Endometrial microvascular endothelial cells (primary cell): ENCODE data around the gene MRPS33. TPM values are rescaled to one million over a fixed set of nuclear protein-coding genes. Genes with fewer than 3 reads are reported as not detected.
"Not testable (repeated sequence)": the region's sequence is repeated elsewhere in the genome, so short reads cannot be mapped to it uniquely, and the experiment has no call there.

ENCODE experiments used
- in situ Hi-C: cut with HindIII; loops from 2 replicates; pipeline ENCODE4 v1.10.0; 2017; ENCODE audit warnings: low sequenced_read_pairs, low pct_unique_long_range_greater_than_20kb; ENCODE audit errors: inconsistent ontology term
- total RNA-seq: library from RNA; depleted of rRNA; stranded (reverse); fragments of >200 nt; gene quantifications from one replicate; pipeline ENCODE4 v1.2.3, GENCODE V29; 2015; ENCODE audit errors: inconsistent ontology term

Gene MRPS33
- 4.5 TPM for total RNA-seq

- in situ Hi-C loops = no loop called here
These were observed at the start of gene MRPS33 for GRCh38 chr7:141014524-141015395. Gene MRPS33 (minus strand): TSS chr7:141014952. CDS start chr7:141010633, 4,319 bp downstream.

- in situ Hi-C loops = no loop called here
These were observed 43.0 kb upstream of the MRPS33 start for GRCh38 chr7:141057788-141058187.

- in situ Hi-C loops = no loop called here
These were observed 40.4 kb upstream of the MRPS33 start for GRCh38 chr7:141055146-141055545.

GRCh38 chr7:141053626-141054025 lies 38.9 kb upstream of the MRPS33 start:
- in situ Hi-C loops = no loop called here

GRCh38 chr7:141045842-141046620 lies 31.3 kb upstream of the MRPS33 start:
- in situ Hi-C loops = no loop called here

- in situ Hi-C loops = no loop called here
These were observed 30.5 kb upstream of the MRPS33 start for GRCh38 chr7:141045126-141045841.

- in situ Hi-C loops = no loop called here
These were observed 28.9 kb upstream of the MRPS33 start for GRCh38 chr7:141043616-141044015.

GRCh38 chr7:141042222-141043193 lies 27.8 kb upstream of the MRPS33 start:
- in situ Hi-C loops = no loop called here

GRCh38 chr7:141039376-141039775 lies 24.6 kb upstream of the MRPS33 start:
- in situ Hi-C loops = no loop called here

GRCh38 chr7:141038100-141038499 lies 23.3 kb upstream of the MRPS33 start:
- in situ Hi-C loops = not testable (repeated sequence)

GRCh38 chr7:141032539-141033323 lies 18.0 kb upstream of the MRPS33 start:
- in situ Hi-C loops = not testable (repeated sequence)

GRCh38 chr7:141028767-141029166 lies 14.0 kb upstream of the MRPS33 start:
- in situ Hi-C loops = no loop called here

GRCh38 chr7:141027043-141027442 lies 12.3 kb upstream of the MRPS33 start:
- in situ Hi-C loops = no loop called here

GRCh38 chr7:141024668-141025067 lies 9.9 kb upstream of the MRPS33 start:
- in situ Hi-C loops = no loop called here

- in situ Hi-C loops = no loop called here
These were observed 8.5 kb upstream of the MRPS33 start for GRCh38 chr7:141023295-141023694.

GRCh38 chr7:141017555-141017954 lies 2.8 kb upstream of the MRPS33 start:
- in situ Hi-C loops = no loop called here

GRCh38 chr7:141016349-141016748 lies 1.6 kb upstream of the MRPS33 start:
- in situ Hi-C loops = no loop called here

- in situ Hi-C loops = no loop called here
These were observed 628 bp downstream of the MRPS33 start for GRCh38 chr7:141014125-141014523.
